Activated CD4-positive, alpha-beta T cell treated with anti-CD3 and anti-CD28 coated beads, Interleukin-10, Interleukin-2, amounts not matched to agents 100 ng/mL and 50 ng/mL, durations not matched to agents 16 hours and 8 hours (primary cell): ENCODE data around the gene THRA.

Experiments used
- DNase-seq: peaks from one replicate; pipeline ENCODE4 v3.0.0-alpha.2; 2020

THRA gene

GRCh38 chr17:40062329-40063186 is at the start of gene THRA:
TSS of gene THRA (plus strand) at chr17:40062965. CDS start at chr17:40074489, 11,524 bp downstream.
- peak; percentile 65 for DNase-seq

GRCh38 chr17:40014375-40014980 is 48.3 kb upstream of the THRA start:
- DNase-seq, result no peak

- no peak for DNase-seq
These were observed 47.5 kb upstream of the THRA start, which contains the start of gene CSF3 for GRCh38 chr17:40015005-40015997. TSS of gene CSF3 (plus strand) at chr17:40015440. CDS start at chr17:40015475, 35 bp downstream.

GRCh38 chr17:40015998-40016985 is 46.5 kb upstream of the THRA start:
- DNase-seq, result no peak

- DNase-seq, result no peak
These were observed 45.2 kb upstream of the THRA start for GRCh38 chr17:40017422-40018080.

GRCh38 chr17:40018211-40019121 is 44.3 kb upstream of the THRA start:
- DNase-seq, result no peak

- DNase-seq, result no peak
These were observed 43.4 kb upstream of the THRA start for GRCh38 chr17:40019140-40019991.

GRCh38 chr17:40020146-40020545 is 42.6 kb upstream of the THRA start:
- DNase-seq, result no peak

- no peak for DNase-seq
These were observed 41.3 kb upstream of the THRA start for GRCh38 chr17:40021451-40021971.

- no peak for DNase-seq
These were observed 40.3 kb upstream of the THRA start for GRCh38 chr17:40022497-40022896.

GRCh38 chr17:40022961-40023541 is 39.7 kb upstream of the THRA start:
- no peak for DNase-seq

GRCh38 chr17:40023590-40024292 is 39.0 kb upstream of the THRA start:
- no peak for DNase-seq

GRCh38 chr17:40024901-40025300 is 37.9 kb upstream of the THRA start:
- DNase-seq, result no peak

GRCh38 chr17:40025559-40025958 is 37.2 kb upstream of the THRA start:
- DNase-seq, result no peak

- peak; percentile 45 for DNase-seq
These were observed 36.6 kb upstream of the THRA start for GRCh38 chr17:40025991-40026815.

- DNase-seq, result peak; percentile 83
These were observed 35.8 kb upstream of the THRA start for GRCh38 chr17:40026816-40027613.
